Fibroblast of gingiva (primary cell): ENCODE data around the gene POC1A.

Experiments
- DNase-seq: peaks from one replicate; pipeline ENCODE4 v3.0.0-alpha.2; 2011; ENCODE audit warnings: low read depth

The POC1A gene

GRCh38 chr3:52126500-52126899 is 27.7 kb downstream of the POC1A start:
- no peak for DNase-seq

- peak; percentile 10 for DNase-seq
Observed at GRCh38 chr3:52126036-52126435, 28.2 kb downstream of the POC1A start.

- DNase-seq, result no peak
Observed at GRCh38 chr3:52124766-52125165, 29.5 kb downstream of the POC1A start.

GRCh38 chr3:52124126-52124525 is 30.1 kb downstream of the POC1A start:
- no peak for DNase-seq

- peak; percentile 42 for DNase-seq
Observed at GRCh38 chr3:52123106-52123725, 31.0 kb downstream of the POC1A start.

- no peak for DNase-seq
Observed at GRCh38 chr3:52122491-52122890, 31.7 kb downstream of the POC1A start.

GRCh38 chr3:52121813-52122212 is 32.4 kb downstream of the POC1A start:
- DNase-seq, result no peak

GRCh38 chr3:52121464-52121805 is 32.8 kb downstream of the POC1A start:
- DNase-seq, result no peak

GRCh38 chr3:52120556-52121463 is 33.4 kb downstream of the POC1A start:
- DNase-seq, result no peak

- no peak for DNase-seq
Observed at GRCh38 chr3:52119826-52120225, 34.4 kb downstream of the POC1A start.

GRCh38 chr3:52119099-52119498 is 35.1 kb downstream of the POC1A start:
- no peak for DNase-seq

GRCh38 chr3:52118156-52118875 is 35.9 kb downstream of the POC1A start:
- no peak for DNase-seq

GRCh38 chr3:52117537-52117936 is 36.7 kb downstream of the POC1A start:
- no peak for DNase-seq

- DNase-seq, result no peak
Observed at GRCh38 chr3:52112056-52112455, 42.2 kb downstream of the POC1A start.

- DNase-seq, result no peak
Observed at GRCh38 chr3:52110502-52110901, 43.7 kb downstream of the POC1A start.

GRCh38 chr3:52109611-52110301 is 44.5 kb downstream of the POC1A start:
- no peak for DNase-seq

- DNase-seq, result no peak
Observed at GRCh38 chr3:52108302-52109232, 45.7 kb downstream of the POC1A start.

GRCh38 chr3:52106951-52107611 is 47.1 kb downstream of the POC1A start:
- no peak for DNase-seq

- DNase-seq, result no peak
Observed at GRCh38 chr3:52104684-52105640, 49.3 kb downstream of the POC1A start.
